Measurements from ENCODE around the gene OPCML. TPM values are rescaled to one million over a fixed set of nuclear protein-coding genes. Genes with fewer than 3 reads are reported as not detected.

Gene OPCML
- polyA plus RNA-seq, 1 donor (not counting 4 experiments of a cell fraction or from before 2014, with no cell fraction given) = 0.04 TPM

DNA sequence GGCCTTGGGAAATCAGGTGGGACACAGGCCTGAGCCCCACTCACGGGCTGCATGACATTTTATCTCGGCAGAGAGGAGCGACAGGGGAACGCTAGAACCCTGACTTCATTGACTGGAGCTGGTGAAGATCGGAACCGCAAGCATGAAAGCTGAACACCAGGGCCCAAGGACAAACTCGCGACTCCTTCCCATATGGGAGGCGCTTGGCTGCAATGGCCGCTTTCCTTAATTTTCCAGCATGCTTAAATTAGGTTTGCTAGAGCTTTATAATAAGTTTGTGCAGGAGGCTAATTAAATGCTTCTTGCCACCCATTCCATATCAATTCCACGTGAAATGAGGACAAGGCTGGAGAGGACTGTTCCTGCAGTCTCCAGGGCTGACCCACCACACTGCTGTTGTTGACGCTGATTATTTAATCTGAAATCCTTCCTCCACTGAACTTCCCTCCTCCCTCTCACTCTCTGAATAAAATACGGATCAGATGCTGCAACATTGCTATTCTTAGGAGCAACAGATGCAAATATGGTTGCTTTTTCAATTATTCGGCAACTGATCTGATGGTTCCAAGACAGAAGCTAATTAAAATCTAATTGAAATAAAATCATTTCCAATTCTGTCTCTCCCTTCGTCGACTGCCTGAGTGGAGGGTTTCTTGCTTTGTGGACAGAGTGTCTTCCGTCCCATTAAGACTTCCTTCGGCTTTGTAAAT, 692.9 kb downstream of the OPCML start:
- dilution Hi-C loops (cut with MboI; ENCODE audit: extremely low pct_ligation_motif_present, low sequenced_read_pairs) = no loop called here
- TF ChIP-seq EZH2 (IDR thresholded peaks at IDR 0.05; ENCODE audit: low read length) (no peak), CTCF (optimal IDR thresholded peaks at IDR 0.05 in 1 of 3, IDR thresholded peaks at IDR 0.05 in 1 of 3, conservative IDR thresholded peaks at IDR 0.05 in 1 of 3; ENCODE audit: extremely low read depth in 1 of 3, insufficient read depth in 2 of 3, low read length in 3 of 3) (no peak)
- DNase-seq (ENCODE audit: low read depth, low spot score) (no peak), FAIRE-seq (no peak)
- Histone ChIP-seq H3K4me2 (ENCODE audit: control insufficient read depth, extremely low read depth, insufficient read depth, low read depth, low read length) (no peak overlapping the region), H3K79me2 (ENCODE audit: control insufficient read depth, insufficient read depth, low read length) (no peaks in the 10 kb centered on the region), H3K27me3 (ENCODE audit: control insufficient read depth, extremely low read depth, insufficient read depth, low read length) (no peaks in the 10 kb centered on the region), H3K27ac (ENCODE audit: control insufficient read depth, insufficient read depth, low read length) (no peak overlapping the region), H3K4me3 (ENCODE audit: control insufficient read depth in 2 of 3, extremely low read depth in 1 of 3, insufficient read depth in 2 of 3, low read depth in 1 of 3, low read length in 3 of 3) (no peak overlapping the region), H3K36me3 (ENCODE audit: control insufficient read depth in 2 of 2, extremely low read depth in 1 of 2, insufficient read depth in 2 of 2, low read length in 2 of 2) (no peaks in the 10 kb centered on the region), H2AFZ (ENCODE audit: control insufficient read depth, low read length) (no peak overlapping the region), H4K20me1 (ENCODE audit: control insufficient read depth, extremely low read depth, insufficient read depth, low read length) (no peaks in the 10 kb centered on the region), H3K9me1 (ENCODE audit: control insufficient read depth, extremely low read depth, insufficient read depth, low read length) (no peaks in the 10 kb centered on the region), H3K4me1 (ENCODE audit: control insufficient read depth, extremely low read depth, insufficient read depth, low read length) (no peaks in the 10 kb centered on the region), H3K9ac (ENCODE audit: control insufficient read depth, extremely low read depth, insufficient read depth, low read length) (no peak overlapping the region), H3K9me3 (ENCODE audit: control insufficient read depth, low read depth, low read length) (no peaks in the 10 kb centered on the region)

- no peak overlapping the region for H3K27ac ChIP-seq (ENCODE audit: control insufficient read depth, insufficient read depth, low read length)
- H3K9me1 ChIP-seq (ENCODE audit: control insufficient read depth, extremely low read depth, insufficient read depth, low read length) = no peaks in the 10 kb centered on the region
- no peaks in the 10 kb centered on the region for H3K9me3 ChIP-seq (ENCODE audit: control insufficient read depth, low read depth, low read length)
- TF ChIP-seq EZH2 (IDR thresholded peaks at IDR 0.05; ENCODE audit: low read length) = no peak
- TF ChIP-seq CTCF (optimal IDR thresholded peaks at IDR 0.05 in 1 of 3, IDR thresholded peaks at IDR 0.05 in 1 of 3, conservative IDR thresholded peaks at IDR 0.05 in 1 of 3; ENCODE audit: extremely low read depth in 1 of 3, insufficient read depth in 2 of 3, low read length in 3 of 3) = no peak
- no peak overlapping the region for H3K4me2 ChIP-seq (ENCODE audit: control insufficient read depth, extremely low read depth, insufficient read depth, low read depth, low read length)
- H4K20me1 ChIP-seq (ENCODE audit: control insufficient read depth, extremely low read depth, insufficient read depth, low read length) = no peaks in the 10 kb centered on the region
- dilution Hi-C loops (cut with MboI; ENCODE audit: extremely low pct_ligation_motif_present, low sequenced_read_pairs) = no loop called here
- FAIRE-seq = no peak
- H3K27me3 ChIP-seq (ENCODE audit: control insufficient read depth, extremely low read depth, insufficient read depth, low read length) = no peaks in the 10 kb centered on the region
- no peak overlapping the region for H2AFZ ChIP-seq (ENCODE audit: control insufficient read depth, low read length)
- no peak overlapping the region for H3K4me3 ChIP-seq (ENCODE audit: control insufficient read depth in 2 of 3, extremely low read depth in 1 of 3, insufficient read depth in 2 of 3, low read depth in 1 of 3, low read length in 3 of 3)
- DNase-seq (ENCODE audit: low read depth, low spot score) = no peak
- no peaks in the 10 kb centered on the region for H3K36me3 ChIP-seq (ENCODE audit: control insufficient read depth in 2 of 2, extremely low read depth in 1 of 2, insufficient read depth in 2 of 2, low read length in 2 of 2)
- no peaks in the 10 kb centered on the region for H3K79me2 ChIP-seq (ENCODE audit: control insufficient read depth, insufficient read depth, low read length)
- H3K9ac ChIP-seq (ENCODE audit: control insufficient read depth, extremely low read depth, insufficient read depth, low read length) = no peak overlapping the region
- H3K4me1 ChIP-seq (ENCODE audit: control insufficient read depth, extremely low read depth, insufficient read depth, low read length) = no peaks in the 10 kb centered on the region
Measured at GRCh38 chr11:132838627-132839026, 693.7 kb downstream of the OPCML start.

All from keratinocyte (primary cell).